Loucy (cell line): ENCODE data around the gene LRRC63.

Experiments
- H2AFZ ChIP-seq: fragments of 200-600 bp; sonication (generic); 2 replicates; pipeline ENCODE4 v1.6.0; 2016; ENCODE audit warnings: antibody characterized with exemption, mild to moderate bottlenecking, low read length, moderate library complexity
- H3F3A ChIP-seq: fragments of 200-600 bp; 2 replicates; pipeline ENCODE4 v1.6.0; 2016; ENCODE audit warnings: antibody characterized with exemption, low read depth, mild to moderate bottlenecking
- H3K27me3 ChIP-seq: fragments of 200-600 bp; sonication (generic); 2 replicates; pipeline ENCODE4 v1.6.1; 2014; ENCODE audit warnings: low read length, mild to moderate bottlenecking; ENCODE audit not compliant: insufficient read depth, poor library complexity, severe bottlenecking
- H3K36me3 ChIP-seq: fragments of 200-600 bp; sonication (generic); 2 replicates; pipeline ENCODE4 v1.6.1; 2016; ENCODE audit warnings: low read length; ENCODE audit not compliant: insufficient read depth
- H3K4me1 ChIP-seq: fragments of 200-600 bp; sonication (generic); 2 replicates; pipeline ENCODE4 v1.5.1; 2014; ENCODE audit warnings: low read length, mild to moderate bottlenecking; ENCODE audit not compliant: insufficient read depth, poor library complexity, severe bottlenecking
- H3K4me2 ChIP-seq: fragments of 200-600 bp; sonication (generic); 2 replicates; pipeline ENCODE4 v1.6.0; 2014; ENCODE audit warnings: antibody characterized with exemption, low read length, low read depth, mild to moderate bottlenecking; ENCODE audit not compliant: poor library complexity, severe bottlenecking
- H3K4me3 ChIP-seq: fragments of 200-600 bp; sonication (generic); 2 replicates; pipeline ENCODE4 v1.5.1; 2014; ENCODE audit warnings: low read length, mild to moderate bottlenecking, mixed read lengths; ENCODE audit not compliant: poor library complexity, severe bottlenecking
- H3K79me2 ChIP-seq: fragments of 200-600 bp; sonication (generic); 2 replicates; pipeline ENCODE4 v1.6.1; 2014; ENCODE audit warnings: low read length; ENCODE audit not compliant: insufficient read depth
- H3K9ac ChIP-seq: fragments of 200-600 bp; sonication (generic); 2 replicates; pipeline ENCODE4 v1.6.0; 2014; ENCODE audit warnings: mild to moderate bottlenecking, low read depth, low read length, moderate library complexity; ENCODE audit not compliant: poor library complexity, severe bottlenecking
- H3K9me2 ChIP-seq: fragments of 200-600 bp; sonication (generic); replicated peaks from 2 replicates; pipeline ENCODE4 v1.6.1; 2016; ENCODE audit warnings: low read depth, low read length, mixed read lengths
- H3K9me3 ChIP-seq: fragments of 200-600 bp; sonication (generic); 2 replicates; pipeline ENCODE4 v1.6.1; 2014; ENCODE audit warnings: mild to moderate bottlenecking, antibody characterized with exemption, low read length, low read depth; ENCODE audit not compliant: insufficient read depth
- H4K20me1 ChIP-seq: fragments of 200-600 bp; sonication (generic); 2 replicates; pipeline ENCODE4 v1.6.0; 2014; ENCODE audit warnings: antibody characterized with exemption, low read length, mild to moderate bottlenecking; ENCODE audit not compliant: insufficient read depth, poor library complexity, severe bottlenecking
- CTCF ChIP-seq: fragments of 200-600 bp; sonication (generic); conservative IDR thresholded peaks from 2 replicates; pipeline ENCODE4 v1.5.1; 2014; ENCODE audit warnings: mild to moderate bottlenecking, antibody characterized with exemption, low read length
- EZH2phosphoT487 ChIP-seq: fragments of 200-600 bp; IDR thresholded peaks from 2 replicates; pipeline ENCODE4 v1.6.1; 2018; ENCODE audit warnings: antibody characterized with exemption, mild to moderate bottlenecking, moderate library complexity, borderline replicate concordance

LRRC63 gene

GRCh38 chr13:46171739-46172138 is 40.0 kb upstream of the LRRC63 start:
- no peaks in the 10 kb centered on the region for H3K27me3 ChIP-seq
- H3K9ac ChIP-seq, result no peak overlapping the region
- peaks cover 32% of the 10 kb centered on the region; the same call in 1 of the 2 replicates for H3K36me3 ChIP-seq
- peaks cover 99% of the 10 kb centered on the region for H3K4me1 ChIP-seq
- 0 out of 2 replicates have a peak, but pooled peaks cover 2% of the 10 kb centered on the region for H3F3A ChIP-seq
- peaks cover 100% of the 10 kb centered on the region for H3K79me2 ChIP-seq
- H3K9me2 ChIP-seq, result no peaks in the 10 kb centered on the region
- TF ChIP-seq CTCF (no peak), EZH2phosphoT487 (no peak)
- no peak overlapping the region for H2AFZ ChIP-seq
- peak overlapping the region; percentile 86 for H3K4me3 ChIP-seq
- no peaks in the 10 kb centered on the region for H3K9me3 ChIP-seq
- H4K20me1 ChIP-seq, result peaks cover 100% of the 10 kb centered on the region
- H3K4me2 ChIP-seq, result peak overlapping the region; percentile 98

- Histone ChIP-seq H3F3A (0 out of 2 replicates have a peak, but pooled peaks cover 3% of the 10 kb centered on the region), H3K9me2 (no peaks in the 10 kb centered on the region), H3K4me1 (peaks cover 98% of the 10 kb centered on the region), H3K4me3 (peak overlapping the region; percentile 86), H2AFZ (no peak overlapping the region), H3K9me3 (no peaks in the 10 kb centered on the region), H3K27me3 (no peaks in the 10 kb centered on the region), H3K9ac (peak overlapping the region; percentile 13), H3K79me2 (peaks cover 100% of the 10 kb centered on the region), H4K20me1 (peaks cover 95% of the 10 kb centered on the region), H3K4me2 (peak overlapping the region; percentile 98), H3K36me3 (peaks cover 29% of the 10 kb centered on the region; the same call in 1 of the 2 replicates)
- TF ChIP-seq EZH2phosphoT487, result no peak
- TF ChIP-seq CTCF, result no peak
These were observed 39.2 kb upstream of the LRRC63 start for GRCh38 chr13:46172531-46172991.

- Histone ChIP-seq H3K79me2 (peaks cover 100% of the 10 kb centered on the region), H3K4me2 (peak overlapping the region; percentile 98), H3F3A (0 out of 2 replicates have a peak, but pooled peaks cover 3% of the 10 kb centered on the region), H4K20me1 (peaks cover 95% of the 10 kb centered on the region), H3K9me3 (no peaks in the 10 kb centered on the region), H3K4me3 (peak overlapping the region; percentile 86), H3K4me1 (peaks cover 98% of the 10 kb centered on the region), H3K36me3 (peaks cover 19% of the 10 kb centered on the region; the same call in 1 of the 2 replicates), H3K9me2 (no peaks in the 10 kb centered on the region), H3K9ac (no peak overlapping the region), H2AFZ (no peak overlapping the region), H3K27me3 (no peaks in the 10 kb centered on the region)
- TF ChIP-seq CTCF (no peak), EZH2phosphoT487 (no peak)
These were observed 38.1 kb upstream of the LRRC63 start for GRCh38 chr13:46173656-46174055.
